GM19468 (cell line): ENCODE measurements around the gene PACSIN2.
"Not testable (repeated sequence)": the region's sequence is repeated elsewhere in the genome, so short reads cannot be mapped to it uniquely, and the experiment has no call there.

Experiments used
- ATAC-seq: cut with Tn5 transposase; IDR thresholded peaks from one replicate; pipeline ENCODE4 v1.9.1; 2021; ENCODE audit warnings: mild to moderate bottlenecking, moderate library complexity, moderate number of reproducible peaks; ENCODE audit not compliant: unreplicated experiment; ENCODE audit errors: extremely low read depth

Gene PACSIN2

DNA sequence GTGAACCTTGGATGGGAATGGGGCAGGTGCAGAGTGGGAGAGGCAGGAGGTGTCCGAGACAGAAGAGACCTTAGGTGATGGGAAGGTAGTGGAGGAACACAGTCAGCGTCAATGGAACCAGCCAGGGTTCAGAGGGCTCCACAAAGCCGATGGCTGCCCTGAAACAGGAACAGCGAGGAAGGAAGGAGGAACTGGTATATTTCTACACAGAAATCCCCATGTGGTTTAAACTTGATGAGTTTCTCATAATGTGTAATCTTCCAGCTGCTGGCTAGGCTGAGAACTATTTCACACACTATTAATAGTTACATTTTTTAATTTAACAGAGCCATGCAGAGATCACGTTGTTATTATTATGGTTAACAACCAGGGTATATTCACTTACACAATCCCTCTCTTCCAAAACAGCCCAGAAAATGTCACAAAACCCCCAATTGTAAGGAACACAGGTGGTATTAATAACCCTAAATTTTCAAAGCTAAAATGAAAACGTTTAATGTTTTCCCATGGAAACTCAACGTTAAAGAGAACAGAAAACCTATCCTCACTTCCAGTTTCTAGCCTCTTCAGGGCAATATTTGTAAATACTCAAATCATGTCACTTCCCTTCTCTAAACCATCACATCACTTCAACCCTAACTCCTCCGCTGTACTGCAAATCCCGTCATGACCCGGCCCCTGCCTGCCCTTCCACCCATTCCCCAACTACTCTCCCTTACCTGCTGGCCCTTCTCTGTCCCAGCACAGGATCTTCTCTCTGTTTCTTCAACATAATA lies 83.3 kb downstream of the PACSIN2 start:
- no peak for ATAC-seq

DNA sequence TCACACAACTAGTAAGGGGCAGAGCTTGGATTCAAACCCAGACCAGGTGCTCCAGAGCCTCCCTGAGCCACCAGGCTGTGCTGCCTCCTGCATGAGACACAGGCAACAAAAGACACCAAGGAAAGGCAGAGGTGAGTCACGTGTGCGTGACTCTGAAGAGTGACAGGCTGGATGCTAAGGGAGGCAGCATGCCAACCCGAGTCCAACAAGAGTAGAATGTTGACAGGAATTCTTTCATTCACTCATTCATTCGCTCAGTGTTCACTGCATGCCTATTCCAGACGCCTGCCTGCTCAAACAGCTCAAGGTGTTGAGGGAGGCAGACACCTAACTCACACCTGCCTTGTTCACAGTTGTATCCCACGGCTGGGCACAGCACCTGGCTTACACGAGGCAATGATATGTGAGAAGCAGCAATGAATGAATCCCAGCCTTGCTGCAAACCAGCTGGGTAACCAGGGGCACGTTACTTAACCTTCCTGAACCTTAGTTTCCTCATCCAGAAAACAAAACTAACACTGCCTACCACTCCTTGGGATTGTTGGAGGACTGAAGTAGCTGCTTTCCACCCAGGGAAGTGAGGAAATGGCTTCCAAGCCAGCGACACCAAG lies 84.0 kb downstream of the PACSIN2 start:
- ATAC-seq = no peak

DNA sequence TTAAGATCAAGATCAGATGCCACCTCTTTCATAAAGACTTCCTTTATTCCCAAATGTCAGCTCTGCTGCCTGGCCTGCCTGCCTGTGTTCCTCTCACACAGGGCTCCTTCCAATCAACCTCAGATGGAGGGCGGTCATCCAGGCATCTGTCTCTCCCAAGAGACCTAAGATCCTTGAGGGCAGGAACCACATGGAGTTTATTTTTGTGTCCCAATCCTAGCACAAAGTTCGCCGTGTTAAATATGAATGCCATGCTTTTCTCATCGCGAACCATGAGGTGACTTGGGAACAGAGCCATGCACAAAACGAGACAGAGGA lies 85.2 kb downstream of the PACSIN2 start:
- ATAC-seq = no peak

DNA sequence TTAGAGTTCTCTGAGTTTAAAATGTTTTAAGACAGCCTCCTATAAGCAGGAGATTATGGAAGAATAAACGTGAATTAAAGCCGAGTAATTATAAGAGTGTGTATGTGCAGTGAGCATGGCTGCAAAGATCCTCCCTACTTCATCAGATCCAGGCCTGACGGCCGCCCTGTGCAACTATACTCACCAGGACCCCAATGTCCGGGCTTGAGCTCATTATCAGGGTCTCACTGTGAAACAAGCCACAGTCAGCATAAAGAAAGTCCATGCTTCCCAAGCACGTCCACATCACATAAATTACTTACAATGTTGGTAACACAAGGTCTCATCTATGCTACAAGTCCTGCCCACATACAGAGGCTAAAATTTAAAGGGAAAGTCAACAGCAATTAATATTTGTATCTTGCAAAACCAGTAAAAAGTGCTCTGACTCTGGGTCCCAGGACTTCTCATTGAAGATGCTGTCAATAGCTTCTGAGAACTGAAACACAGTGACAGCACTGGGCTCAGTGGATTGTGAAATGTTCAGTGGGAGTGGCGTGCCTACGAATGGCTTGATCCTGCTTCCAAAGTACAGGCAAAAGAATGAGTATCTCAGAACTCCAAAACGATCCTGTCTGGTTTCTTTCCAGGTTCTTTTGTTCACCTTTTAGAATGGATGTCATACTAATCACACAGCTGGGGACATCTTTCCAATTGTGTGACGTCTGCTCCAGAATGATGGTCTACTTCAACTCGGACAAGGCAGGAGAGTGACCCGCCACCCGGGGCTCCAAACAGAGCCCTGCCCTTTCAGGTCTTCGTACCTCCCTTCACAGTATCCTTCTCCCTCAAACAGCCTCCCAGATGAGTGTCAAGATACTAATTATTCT lies 85.7 kb downstream of the PACSIN2 start:
- ATAC-seq = no peak

DNA sequence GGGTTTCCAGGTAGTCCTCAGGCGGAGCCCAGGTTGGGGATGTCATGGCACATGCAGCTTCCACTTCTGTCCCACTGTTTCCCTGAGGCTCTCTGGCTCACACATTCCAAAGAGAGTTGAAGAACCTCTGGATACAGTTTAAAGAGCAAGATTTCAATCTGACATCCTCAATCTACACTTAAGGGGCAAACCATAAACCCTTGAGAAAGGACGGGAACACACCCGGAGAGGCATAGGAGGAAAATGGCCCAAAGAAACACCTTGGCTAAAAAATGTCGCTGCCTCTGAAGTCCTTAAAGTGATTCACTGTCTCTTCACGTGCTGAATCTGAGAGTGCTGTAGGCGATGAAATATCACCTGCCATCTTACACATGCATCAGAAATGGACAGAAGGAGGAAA lies 87.0 kb downstream of the PACSIN2 start:
- ATAC-seq = no peak

DNA sequence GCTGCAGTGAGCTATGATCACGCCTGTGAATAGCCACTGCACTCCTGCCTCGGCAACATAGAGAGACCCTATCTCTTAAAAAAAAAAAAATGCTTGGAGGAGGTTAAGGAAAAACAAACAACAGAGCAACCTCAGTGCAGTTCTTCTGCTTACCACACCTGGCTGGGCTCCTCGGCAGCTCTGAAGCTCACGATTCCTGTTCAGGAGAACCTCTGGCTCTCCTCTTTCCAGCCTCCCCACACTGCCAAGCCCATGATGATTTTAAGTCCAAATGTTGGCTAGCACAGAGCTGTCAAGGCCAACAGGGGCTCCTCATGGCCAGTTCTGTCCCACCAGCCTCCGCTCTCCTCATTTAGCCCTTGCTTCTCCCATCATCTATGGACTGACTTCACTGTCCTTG lies 88.2 kb downstream of the PACSIN2 start:
- ATAC-seq = no peak

DNA sequence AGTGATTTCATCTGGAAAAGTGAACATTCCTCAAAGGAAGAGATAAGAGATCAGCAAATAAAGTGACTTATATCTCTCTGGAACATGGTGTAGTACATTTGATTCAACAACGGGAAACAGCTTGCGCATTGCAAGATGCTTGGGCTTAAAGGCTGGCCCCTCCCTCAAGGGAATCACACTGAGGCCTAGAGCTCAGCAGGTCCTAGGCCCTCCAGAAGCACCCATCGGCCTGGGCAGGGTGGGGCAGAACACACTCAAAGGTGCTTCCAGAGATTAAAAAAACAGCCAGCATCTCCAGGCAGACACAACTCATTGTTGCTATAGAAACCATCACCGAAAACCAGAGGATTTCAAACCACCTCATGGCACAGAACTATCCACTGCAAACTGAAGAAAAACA lies 88.8 kb downstream of the PACSIN2 start:
- no peak for ATAC-seq

DNA sequence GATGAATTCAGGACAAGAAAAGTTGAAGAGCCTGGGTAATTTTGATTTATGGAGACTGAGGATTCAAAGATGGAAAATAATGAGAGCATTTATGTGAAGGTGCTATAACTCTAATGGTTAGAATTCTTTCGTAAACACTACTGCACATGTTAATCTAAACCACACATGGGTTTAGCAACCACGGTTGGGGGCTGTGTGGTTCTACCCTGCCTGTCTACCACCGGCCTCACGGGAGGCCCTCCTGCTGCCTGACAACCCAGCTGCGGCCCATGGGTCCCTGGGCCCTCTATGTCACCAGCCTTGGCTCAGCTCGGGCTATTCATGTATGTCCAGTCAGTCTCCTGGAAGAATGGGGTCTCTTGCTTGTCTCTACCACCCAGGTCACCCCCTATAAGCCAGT lies 89.4 kb downstream of the PACSIN2 start:
- ATAC-seq = no peak

DNA sequence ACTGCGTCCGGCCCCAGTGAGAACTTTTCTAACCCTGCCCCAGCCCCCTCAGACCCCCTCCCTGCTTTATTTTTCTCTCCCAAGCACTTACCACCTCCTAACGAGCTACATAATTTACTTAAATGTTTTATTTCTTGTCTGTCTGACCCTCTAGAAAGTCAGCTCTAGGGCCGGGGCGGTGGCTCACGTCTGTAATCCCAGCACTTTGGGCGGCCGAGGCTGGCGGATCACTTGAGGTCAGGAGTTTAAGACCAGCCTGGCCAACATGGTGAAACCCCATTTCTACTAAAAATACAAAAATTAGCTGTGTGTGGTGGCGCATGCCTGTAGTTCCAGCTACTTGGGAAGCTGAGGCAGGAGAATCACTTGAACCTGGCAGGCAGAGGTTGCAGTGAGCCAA lies 89.9 kb downstream of the PACSIN2 start:
- not testable (repeated sequence) for ATAC-seq

DNA sequence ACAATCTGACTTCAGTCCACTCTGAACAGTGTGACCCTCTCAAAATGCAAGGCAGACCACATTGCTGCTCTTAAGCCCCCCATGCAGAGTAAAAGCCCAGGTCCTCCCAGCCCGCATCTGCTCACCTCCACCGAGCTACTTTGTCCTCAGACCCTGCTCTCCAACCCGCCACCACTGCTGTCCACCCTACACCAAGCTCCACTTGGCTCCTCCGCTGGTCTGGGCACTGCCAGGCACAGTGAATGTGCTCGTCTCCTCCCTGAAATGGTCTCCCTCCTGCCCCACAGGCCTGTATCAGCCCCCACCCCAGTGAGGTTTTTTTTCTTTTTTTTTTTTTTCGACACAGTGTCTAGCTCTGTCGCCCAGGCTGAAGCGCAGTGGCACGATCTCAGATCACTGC lies 90.5 kb downstream of the PACSIN2 start:
- no peak for ATAC-seq

DNA sequence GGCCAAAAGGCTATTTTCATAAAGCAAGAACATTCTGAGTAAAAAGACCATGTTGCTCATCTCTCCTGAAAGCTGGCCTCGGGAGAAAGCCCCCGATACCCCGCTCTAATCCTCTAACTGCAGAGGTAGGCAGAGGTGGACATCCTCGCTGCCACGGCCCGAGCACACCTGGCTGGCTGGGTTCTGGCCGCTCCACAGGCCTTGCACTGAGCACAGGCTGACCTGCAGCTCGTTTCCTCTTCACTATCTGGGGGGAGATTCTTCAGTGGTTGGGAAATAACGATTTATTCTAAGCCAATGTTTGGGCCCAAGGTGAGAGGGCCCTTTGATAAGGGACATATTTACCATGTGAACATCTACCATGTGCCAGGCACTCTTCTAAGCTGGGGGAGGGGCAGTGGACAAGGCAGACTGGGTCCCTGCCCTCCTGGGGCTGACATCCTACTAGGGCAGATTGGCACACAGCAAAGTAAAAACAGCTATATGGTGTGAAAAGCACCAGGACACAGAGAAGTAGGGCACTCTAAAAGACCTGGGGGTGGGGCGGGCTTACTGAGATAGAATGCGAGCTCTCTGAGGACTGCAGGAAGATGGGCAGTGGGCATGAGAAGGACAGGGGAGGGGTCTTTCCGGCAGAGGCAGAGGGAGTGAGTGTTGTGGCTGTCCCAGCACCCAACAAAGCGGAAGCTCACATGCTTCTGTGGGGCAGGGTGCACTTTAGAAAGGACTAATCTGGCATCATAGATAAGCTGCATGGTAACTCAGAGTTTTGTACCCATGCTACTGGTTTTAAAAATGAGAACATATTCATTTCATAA lies 92.4 kb downstream of the PACSIN2 start:
- ATAC-seq = no peak

DNA sequence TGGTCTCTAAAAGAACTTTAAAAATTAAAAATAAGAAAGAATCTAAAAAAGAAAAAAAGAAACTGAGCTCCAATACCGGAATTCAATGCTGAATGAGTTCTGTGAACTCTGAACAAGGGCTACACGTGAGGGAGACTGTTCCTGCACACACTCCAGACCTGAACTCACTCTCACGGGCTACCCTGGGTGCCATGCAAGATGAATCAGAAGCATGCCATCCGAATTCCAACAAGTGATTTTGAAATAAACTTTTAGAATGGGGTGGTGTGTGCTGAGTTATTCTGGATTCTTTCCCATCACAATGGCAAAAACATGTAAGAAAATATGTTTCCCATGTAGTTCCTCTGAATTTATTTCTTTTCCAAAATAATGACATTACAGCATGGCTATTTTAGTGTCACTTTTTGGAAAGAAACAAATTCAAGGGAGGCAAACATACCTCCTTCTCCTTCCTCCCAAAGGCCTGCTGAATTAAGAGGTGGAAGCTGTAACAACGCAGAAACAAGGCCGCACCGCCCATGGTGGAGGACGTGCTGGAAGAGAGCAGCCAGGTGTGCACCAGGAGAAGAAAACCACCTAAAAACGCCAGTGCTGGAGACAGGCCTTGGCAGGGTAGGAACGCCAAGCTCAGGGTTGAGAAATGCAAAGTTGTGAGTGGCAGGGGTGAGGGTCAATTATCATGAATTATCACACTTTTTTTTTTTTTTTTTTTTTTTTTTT lies 94.7 kb downstream of the PACSIN2 start:
- no peak for ATAC-seq

DNA sequence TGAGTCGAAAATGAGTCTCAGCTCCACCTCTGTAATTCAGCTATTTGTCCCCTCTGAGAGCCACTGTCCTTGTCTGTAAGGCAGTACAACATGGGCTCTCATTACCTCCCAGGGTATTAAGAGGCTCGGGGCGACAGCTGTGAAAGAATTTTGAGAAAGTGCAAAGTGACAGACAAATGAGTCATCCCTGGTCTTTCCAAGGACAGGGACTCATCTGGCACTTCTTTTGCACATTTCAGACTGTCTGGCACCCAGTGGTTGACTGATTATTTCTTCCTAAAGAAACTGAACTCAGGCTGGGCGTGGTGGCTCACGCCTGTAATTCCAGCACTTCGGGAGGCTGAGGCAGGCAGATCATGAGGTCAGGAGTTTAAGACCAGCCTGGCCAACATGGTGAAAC lies 95.8 kb downstream of the PACSIN2 start:
- ATAC-seq = no peak

DNA sequence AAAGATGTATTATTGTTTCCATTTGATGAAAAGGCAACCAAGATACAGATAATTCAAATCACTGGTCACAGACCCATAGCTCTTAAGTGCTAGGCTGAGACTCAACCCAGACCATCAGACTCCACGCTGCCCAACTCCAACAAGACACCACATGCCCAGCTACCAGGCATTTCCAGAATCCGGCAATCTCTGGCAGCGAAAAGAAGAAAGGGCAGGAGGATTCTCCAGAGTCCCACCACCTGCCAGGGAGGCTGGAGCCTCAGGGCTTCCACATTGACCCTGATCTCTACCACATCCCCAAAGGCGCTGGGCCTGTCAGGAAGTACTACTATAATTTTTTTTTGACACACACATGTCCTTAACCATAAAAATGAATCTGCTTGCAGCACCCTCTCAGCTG lies 96.4 kb downstream of the PACSIN2 start:
- no peak for ATAC-seq

DNA sequence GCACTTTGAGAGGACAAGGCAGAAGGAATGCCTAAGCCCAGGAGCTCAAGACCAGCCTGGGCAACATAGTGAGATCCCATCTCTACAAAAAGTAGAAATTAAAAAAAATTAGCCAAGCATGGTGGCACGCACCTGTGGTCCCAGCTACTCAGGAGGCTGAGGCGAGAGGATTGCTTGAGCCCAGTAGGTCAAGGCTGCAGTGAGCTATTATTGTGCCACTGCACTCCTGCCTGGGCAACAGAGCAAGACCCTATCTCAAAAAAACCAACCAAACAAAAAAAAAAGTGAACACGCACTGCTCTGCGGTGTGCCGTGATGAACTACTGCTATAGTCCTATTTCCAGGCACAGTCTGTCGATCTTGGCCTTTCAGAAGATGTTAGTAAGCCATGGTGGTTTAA lies 97.6 kb downstream of the PACSIN2 start:
- ATAC-seq = not testable (repeated sequence)

DNA sequence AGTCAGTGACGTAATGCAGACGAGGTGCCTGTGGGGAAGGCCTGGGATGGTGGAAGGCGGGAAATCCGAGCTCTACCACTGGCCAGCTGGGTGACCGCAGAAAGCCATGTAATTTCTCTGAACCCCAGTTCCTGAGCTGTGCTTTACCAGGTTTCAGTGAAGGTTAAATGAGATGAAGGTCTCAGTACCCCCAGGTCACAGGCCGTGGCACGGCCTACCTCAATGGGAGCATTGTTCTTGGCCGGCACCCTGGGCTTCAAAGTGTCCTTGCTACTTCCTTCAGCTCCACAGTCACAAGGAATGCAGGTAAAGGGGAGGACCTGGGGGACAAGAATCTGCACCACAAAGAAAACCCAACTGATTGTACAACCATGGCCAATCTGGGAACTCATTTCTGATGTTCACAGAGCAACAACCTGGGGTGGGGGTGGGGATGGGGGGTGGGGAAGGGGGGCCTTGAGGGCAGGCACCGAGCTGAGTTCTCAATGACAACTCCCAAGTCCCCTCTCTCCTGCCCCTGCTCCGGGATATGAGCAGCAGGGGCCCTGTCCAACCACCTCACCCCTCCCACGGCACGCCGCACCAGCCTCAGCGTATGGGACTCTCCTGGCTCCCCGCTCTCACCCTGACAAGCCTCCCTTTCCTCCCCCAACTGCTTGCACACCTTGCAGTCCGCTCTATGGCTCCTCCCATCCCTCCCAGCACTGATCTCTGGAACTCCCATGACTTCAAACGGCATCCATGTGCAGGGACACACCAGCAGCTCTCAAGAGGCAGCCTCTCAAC lies 98.8 kb downstream of the PACSIN2 start:
- no peak for ATAC-seq

DNA sequence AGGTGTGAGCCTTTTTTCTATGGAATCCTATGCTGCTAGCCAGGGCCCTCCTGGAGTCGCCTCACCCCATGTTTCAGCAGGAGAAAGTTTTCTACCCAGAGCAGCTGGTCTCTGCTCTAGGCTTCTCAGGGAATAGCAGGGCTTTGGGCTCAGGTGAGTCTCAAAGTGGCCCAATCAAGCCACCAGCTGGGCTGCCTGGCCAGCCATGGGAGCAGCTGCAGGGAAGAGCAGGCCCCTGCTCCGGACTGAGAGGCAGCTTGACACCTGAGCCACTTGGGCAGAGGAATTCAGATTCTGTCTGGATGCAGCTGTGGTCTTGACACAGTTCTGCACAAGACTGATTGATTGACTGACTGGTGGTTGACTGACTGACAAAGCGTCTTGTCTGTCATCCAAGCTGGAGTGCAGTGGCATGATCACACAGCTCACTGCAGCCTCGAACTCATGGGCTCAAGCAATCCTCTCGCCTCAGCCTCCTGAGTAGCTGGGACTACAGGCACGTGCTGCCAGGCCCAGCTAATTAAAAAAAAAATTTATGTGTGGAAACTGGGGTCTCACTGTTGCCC lies 100.4 kb downstream of the PACSIN2 start:
- no peak for ATAC-seq

DNA sequence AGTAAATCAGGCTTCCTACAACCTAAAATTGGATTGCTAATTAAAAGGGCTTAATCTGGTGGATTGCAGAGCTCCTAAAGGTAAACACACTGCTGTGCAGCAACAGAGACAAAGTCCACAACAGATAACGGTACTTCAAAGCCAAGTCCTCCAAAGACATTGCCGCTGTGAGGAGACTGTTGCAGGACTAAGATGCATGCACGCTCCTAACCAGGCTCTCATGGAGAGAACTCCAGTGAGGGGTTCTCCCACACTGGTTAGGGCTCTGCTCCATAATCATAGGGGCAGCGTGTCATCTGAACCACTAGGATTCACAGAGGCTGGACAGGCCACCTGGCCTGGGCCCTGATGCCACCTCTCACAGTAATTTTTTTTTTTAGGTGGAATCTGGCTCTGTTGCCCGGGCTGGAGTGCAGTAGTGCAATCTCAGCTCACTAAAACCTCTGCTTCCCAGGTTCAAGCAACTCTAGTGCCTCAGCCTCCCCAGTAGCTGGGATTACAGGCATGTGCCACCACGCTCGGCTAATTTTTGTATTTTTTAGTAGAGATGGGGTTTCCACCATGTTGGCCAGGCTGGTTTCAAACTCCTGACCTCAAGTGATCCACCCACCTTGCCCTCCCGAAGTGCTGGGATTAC lies 101.0 kb downstream of the PACSIN2 start:
- ATAC-seq = no peak
